HG03378 (cell line): ENCODE results near the gene GMDS.

Source experiments
- ATAC-seq: cut with Tn5 transposase; IDR thresholded peaks from one replicate; pipeline ENCODE4 v1.9.1; 2021; ENCODE audit warnings: mild to moderate bottlenecking, moderate library complexity; ENCODE audit not compliant: unreplicated experiment

GMDS gene

GRCh38 chr6:1622220-1622850 lies 623.1 kb downstream of the GMDS start:
- no peak for ATAC-seq

DNA sequence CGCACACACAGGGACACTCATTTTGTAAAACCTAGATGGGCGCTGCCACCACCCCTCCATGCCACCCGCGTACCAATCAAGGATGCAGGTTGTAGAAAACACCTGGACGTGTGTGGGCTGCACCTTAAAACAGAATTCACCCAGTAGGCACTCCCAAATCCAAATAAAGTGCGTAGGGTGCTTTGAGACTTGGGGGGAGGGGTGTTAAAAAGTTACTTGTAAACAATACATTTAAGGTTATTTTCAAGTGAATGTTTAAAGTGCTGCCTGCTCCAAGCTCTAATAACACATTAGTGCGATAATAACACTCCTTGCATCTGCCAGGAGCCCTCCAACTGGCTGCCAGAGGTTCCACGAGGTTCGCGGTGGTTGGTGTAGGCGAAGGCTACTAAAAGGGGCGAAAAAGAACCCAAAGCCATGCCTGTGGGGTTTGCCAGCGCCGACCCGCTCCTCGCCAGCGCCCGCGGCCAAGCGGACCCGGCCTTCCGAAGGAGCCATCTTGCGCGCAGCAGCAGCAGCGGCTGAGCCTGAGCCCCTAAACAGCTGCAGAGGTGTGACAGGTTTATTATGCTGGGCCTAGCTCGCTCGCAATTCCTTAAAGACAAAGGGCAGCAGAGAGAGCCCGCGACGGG lies 624.2 kb downstream of the GMDS start:
- ATAC-seq = no peak

DNA sequence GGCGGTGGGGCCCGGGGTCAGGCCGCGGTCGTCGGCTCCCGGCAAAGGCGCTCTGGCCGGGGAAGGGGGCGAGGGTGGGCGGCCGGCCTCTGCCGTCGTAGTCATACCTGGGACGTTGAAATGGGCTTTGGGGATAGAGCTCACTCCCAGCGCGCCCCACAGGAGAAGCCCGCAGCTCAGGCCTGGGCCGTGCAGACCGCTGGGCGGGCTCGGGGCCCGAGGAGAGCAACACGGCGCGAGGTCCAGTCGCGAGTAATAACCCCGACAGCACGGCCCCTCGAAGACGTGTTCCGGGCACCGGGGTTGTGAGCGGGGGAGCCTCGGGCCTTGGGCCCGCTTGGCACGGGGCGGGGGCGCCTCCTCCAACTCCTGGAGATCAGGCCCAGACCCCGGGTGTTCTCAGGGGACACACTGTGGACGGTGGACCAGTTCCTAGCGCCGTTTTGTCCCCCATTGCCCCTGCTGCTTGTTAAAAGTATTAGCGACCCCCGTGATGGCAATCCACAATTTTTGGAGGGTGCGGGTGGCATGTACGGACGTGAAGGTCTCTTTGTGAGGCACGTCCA lies 624.8 kb downstream of the GMDS start:
- ATAC-seq = no peak

GRCh38 chr6:1619673-1620503 lies 625.5 kb downstream of the GMDS start:
- no peak for ATAC-seq

DNA sequence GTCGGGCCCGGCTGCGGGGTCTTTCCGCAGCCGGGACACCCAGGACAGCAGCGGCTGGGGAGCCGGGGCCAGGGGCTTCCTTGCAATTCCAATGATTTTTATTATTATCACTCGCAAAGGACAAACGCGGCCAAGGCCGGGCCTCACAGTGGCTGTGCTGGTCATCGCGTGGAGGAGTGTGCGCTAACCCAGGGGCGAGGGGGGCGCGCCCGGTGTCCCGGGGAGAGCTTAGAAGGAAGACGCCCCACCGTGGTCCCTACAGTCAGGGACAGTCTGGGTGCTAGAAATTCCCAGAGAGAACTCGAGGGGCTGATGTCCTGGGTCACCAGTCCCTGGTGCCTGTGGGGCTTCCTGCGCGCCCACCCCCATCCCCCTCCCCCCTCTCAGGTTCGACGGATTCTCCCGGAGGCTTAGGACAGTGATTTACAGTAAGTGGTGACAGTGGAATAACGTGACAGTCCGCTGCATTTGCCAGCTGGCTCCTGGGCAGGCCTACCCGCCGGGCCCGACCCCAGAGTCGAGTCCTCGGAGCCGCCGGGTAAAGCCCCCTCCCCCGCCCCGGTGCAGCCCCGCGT lies 626.2 kb downstream of the GMDS start:
- ATAC-seq = no peak

DNA sequence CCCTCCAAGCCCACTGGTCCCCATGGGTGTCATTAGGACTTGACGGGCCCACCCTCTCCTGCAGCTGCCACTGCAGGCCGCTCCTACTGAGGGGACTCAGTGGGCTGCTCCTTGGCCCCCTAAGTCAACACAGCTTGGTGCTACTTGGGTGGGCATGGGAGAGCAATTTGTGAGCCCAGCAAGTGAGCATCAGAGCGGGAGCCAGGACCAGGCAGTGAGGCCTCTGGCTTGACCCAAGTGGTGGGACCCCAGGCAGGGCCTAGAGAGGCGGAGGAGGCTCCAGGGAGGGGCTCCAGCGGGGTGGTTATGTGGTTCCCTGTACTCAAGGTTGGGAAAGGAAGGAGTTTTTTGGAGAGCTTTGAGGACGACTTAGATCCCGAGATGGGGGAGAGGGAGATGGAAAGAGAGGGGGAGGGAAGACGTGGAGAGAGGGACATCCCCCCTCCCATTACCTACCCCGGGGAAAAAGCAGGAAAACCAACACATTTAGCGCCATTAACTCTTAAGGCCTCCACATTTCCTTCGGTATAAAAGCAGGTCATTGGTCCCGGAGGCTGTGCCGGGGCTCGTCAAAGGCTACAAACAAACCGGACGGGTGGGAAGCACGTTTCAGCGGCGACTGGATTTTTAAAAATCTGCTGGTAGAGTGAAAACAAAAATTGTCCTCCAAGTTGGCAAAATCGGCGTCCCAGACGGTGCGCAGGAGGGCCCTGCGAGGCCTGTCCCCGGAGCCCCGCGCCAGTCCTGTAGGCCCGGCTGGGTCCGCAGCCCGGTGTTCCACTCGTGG lies 626.9 kb downstream of the GMDS start:
- ATAC-seq = no peak

- ATAC-seq = no peak
Measured at GRCh38 chr6:1617466-1618310, 627.7 kb downstream of the GMDS start.

GRCh38 chr6:1616701-1617463 lies 628.5 kb downstream of the GMDS start:
- no peak for ATAC-seq

DNA sequence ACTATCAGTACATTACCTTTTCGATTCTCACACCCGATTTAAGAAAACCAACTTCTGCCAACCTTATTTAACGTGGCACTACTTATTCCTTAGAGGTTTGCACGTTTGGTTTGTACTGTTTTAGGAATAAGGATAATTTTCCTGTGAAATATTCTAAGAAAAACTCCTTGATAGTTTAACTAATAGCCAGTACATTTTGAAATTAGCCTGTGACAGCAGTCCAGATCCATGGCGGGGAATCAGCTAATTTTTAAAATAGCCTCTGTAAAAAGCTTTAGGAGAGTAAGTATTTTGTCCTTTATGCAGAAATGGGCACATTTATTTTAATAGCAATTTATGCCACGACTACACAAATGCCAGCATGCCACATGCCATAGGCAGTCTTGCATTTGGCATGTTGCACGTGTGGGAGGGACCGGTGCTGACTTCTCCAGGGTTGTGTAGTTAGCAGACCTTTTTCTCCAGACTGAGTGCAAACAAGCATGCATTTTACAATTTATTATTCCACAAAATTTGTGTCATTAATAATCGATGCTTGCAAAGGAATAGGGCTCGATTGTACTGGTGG lies 629.5 kb downstream of the GMDS start:
- no peak for ATAC-seq

DNA sequence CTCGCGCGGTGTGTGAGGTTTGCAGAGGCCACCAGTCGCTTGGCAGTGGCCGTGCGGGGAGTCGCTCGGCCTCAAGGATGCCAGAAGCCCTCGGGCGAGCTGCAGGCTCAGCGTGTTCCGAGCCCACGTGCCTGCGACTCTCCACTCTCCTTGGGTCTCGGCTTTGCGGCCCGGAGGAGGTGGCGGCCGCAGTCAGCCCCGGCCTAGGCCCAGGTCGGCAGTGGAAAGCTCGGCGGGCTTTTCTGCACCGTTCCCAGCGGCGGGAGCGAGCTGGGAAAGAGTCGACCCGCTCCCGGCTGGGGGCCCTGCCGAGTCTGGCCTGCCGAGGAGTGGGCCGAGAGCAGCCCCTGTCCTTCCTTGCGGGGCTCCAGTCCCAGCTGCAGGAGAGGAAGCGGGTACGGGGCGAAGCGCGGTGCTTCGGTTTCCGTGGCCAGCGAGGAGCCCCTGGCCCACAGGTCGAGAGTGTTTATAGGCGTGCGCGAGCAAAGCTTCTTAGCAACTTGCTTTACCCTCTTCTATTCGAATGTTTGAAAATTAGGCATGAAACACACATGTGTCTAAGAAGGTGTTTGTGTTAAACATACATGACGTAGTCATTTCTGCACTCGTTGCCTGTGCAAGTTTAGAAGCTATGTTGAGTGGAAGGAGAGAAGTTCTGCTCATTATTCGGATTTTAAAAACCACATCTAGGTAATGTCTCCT lies 630.1 kb downstream of the GMDS start:
- ATAC-seq = no peak

- no peak for ATAC-seq
Measured at GRCh38 chr6:1614448-1615150, 630.8 kb downstream of the GMDS start.

- no peak for ATAC-seq
Measured at GRCh38 chr6:1613688-1614447, 631.5 kb downstream of the GMDS start.

GRCh38 chr6:1613346-1613687 lies 632.1 kb downstream of the GMDS start:
- ATAC-seq = no peak

GRCh38 chr6:1612974-1613306 lies 632.5 kb downstream of the GMDS start:
- no peak for ATAC-seq

- no peak for ATAC-seq
Measured at GRCh38 chr6:1612299-1612973, 633.0 kb downstream of the GMDS start.

- ATAC-seq = no peak
Measured at GRCh38 chr6:1611572-1612298, 633.7 kb downstream of the GMDS start.
